HepG2 (cell line): Measurements from ENCODE around the gene RBM28. TPM values are rescaled to one million over a fixed set of nuclear protein-coding genes. Genes with fewer than 3 reads are reported as not detected.

Source experiments
- ELF4 ChIP-seq: sonication (generic); formaldehyde crosslinking; IDR thresholded peaks from 2 replicates; pipeline ENCODE4 v1.5.0; 2020; ENCODE audit warnings: missing genetic modification reagents, mild to moderate bottlenecking, moderate library complexity, borderline replicate concordance
- GLI4 ChIP-seq: sonication (generic); formaldehyde crosslinking; IDR thresholded peaks from 2 replicates; pipeline ENCODE4 v1.5.1; 2020; ENCODE audit warnings: missing genetic modification reagents, mild to moderate bottlenecking, moderate library complexity, borderline replicate concordance
- HNRNPL ChIP-seq: fragments of 200-400 bp; formaldehyde crosslinking; IDR thresholded peaks from 2 replicates; pipeline ENCODE4 v1.6.1; 2017; ENCODE audit warnings: mild to moderate bottlenecking, low read depth, low read length
- IKZF4 ChIP-seq: sonication (generic); formaldehyde crosslinking; IDR thresholded peaks from 2 replicates; pipeline ENCODE4 v1.5.1; 2020; ENCODE audit warnings: borderline replicate concordance, mild to moderate bottlenecking, low read depth, missing genetic modification reagents; ENCODE audit errors: not compliant biosample characterization
- KLF13 ChIP-seq: sonication (generic); formaldehyde crosslinking; IDR thresholded peaks from 2 replicates; pipeline ENCODE4 v1.4.0; 2020; ENCODE audit warnings: mild to moderate bottlenecking, missing genetic modification reagents
- MTF2 ChIP-seq: sonication (generic); formaldehyde crosslinking; IDR thresholded peaks from 2 replicates; pipeline ENCODE4 v1.5.0; 2020; ENCODE audit warnings: missing genetic modification reagents, borderline replicate concordance
- NFRKB ChIP-seq: fragments of 450-650 bp; IDR thresholded peaks from 2 replicates; pipeline ENCODE4 v1.6.1; 2017
- POGZ ChIP-seq: sonication (generic); formaldehyde crosslinking; IDR thresholded peaks from 2 replicates; pipeline ENCODE4 v1.4.0; 2020; ENCODE audit warnings: mild to moderate bottlenecking, missing genetic modification reagents
- SMARCE1 ChIP-seq: fragments of 450-650 bp; IDR thresholded peaks from 2 replicates; pipeline ENCODE4 v1.6.1; 2017; ENCODE audit warnings: borderline replicate concordance
- TARDBP ChIP-seq: sonication (generic); formaldehyde crosslinking; IDR thresholded peaks from 2 replicates; pipeline ENCODE4 v1.8.0; 2022; ENCODE audit warnings: mild to moderate bottlenecking, missing genetic modification reagents
- TGIF2 ChIP-seq: IDR thresholded peaks from 2 replicates; pipeline ENCODE4 v1.6.1; 2016; ENCODE audit warnings: control low read depth, missing compliant biosample characterization
- ZNF143 ChIP-seq: sonication (generic); formaldehyde crosslinking; IDR thresholded peaks from 2 replicates; pipeline ENCODE4 v1.4.0; 2020; ENCODE audit warnings: missing genetic modification reagents
- ZNF263 ChIP-seq: sonication (generic); formaldehyde crosslinking; IDR thresholded peaks from 2 replicates; pipeline ENCODE4 v1.4.0; 2020; ENCODE audit warnings: missing genetic modification reagents
- ZNF282 ChIP-seq: fragments of 450-650 bp; IDR thresholded peaks from 2 replicates; pipeline ENCODE4 v1.6.1; 2018; ENCODE audit not compliant: partially characterized antibody
- ZNF572 ChIP-seq: sonication (generic); formaldehyde crosslinking; IDR thresholded peaks from 2 replicates; pipeline ENCODE4 v1.5.1; 2020; ENCODE audit warnings: mild to moderate bottlenecking, missing genetic modification reagents
- ZNF703 ChIP-seq: sonication (generic); formaldehyde crosslinking; IDR thresholded peaks from 2 replicates; pipeline ENCODE4 v1.5.1; 2020; ENCODE audit warnings: missing genetic modification reagents, mild to moderate bottlenecking, moderate library complexity, borderline replicate concordance
- ZNF747 ChIP-seq: sonication (generic); formaldehyde crosslinking; IDR thresholded peaks from 2 replicates; pipeline ENCODE4 v1.8.1; 2023; ENCODE audit warnings: missing genetic modification reagents, mild to moderate bottlenecking, borderline replicate concordance
- polyA plus RNA-seq, 8 experiments: library from polyadenylated mRNA; depleted of rRNA in 3 of 8; stranded (reverse) in 7 of 8; unstranded in 1 of 8; fragments of >200 nt; fragmentation: Illumina TruSeq in 4 of 8; extraction: Trizol in 4 of 8; gene quantifications; 2 replicates each; pipeline versions ENCODE4 v1.2.1 to v1.2.3, GENCODE V29; 2011 to 2016; ENCODE audit warnings: low read depth in 4 of 8, missing spikeins in 1 of 8, mixed read lengths in 1 of 8; ENCODE audit not compliant: insufficient read depth in 1 of 8
- total RNA-seq, 5 experiments: library from RNA; depleted of rRNA; stranded (reverse); fragments of >200 nt; fragmentation: Illumina TruSeq; extraction: Trizol; gene quantifications; 2 replicates each; pipeline ENCODE4 v1.2.3, GENCODE V29; 2016; ENCODE audit warnings: low read depth in 1 of 5
- TF ChIP-seq, protein P1 (sequence below): sonication (generic); formaldehyde crosslinking; IDR thresholded peaks from 2 replicates; pipeline ENCODE4 v1.5.1; 2020; ENCODE audit warnings: mild to moderate bottlenecking, missing genetic modification reagents, moderate library complexity
- TF ChIP-seq, protein P2 (sequence below): sonication (generic); IDR thresholded peaks from 2 replicates; pipeline ENCODE4 v1.6.1; 2016; ENCODE audit warnings: low read depth, borderline replicate concordance
- TF ChIP-seq, protein P3 (sequence below): sonication (generic); formaldehyde crosslinking; IDR thresholded peaks from 2 replicates; pipeline ENCODE4 v1.4.0; 2020; ENCODE audit warnings: missing genetic modification reagents
- TF ChIP-seq, protein P4 (sequence below): sonication (generic); formaldehyde crosslinking; IDR thresholded peaks from 2 replicates; pipeline ENCODE4 v1.5.0; 2020; ENCODE audit warnings: missing genetic modification reagents

Gene RBM28
- total and polyA plus RNA-seq, 2 of the 13 experiments (the other 11 are each of a cell fraction or from before 2014, with no cell fraction given), result 20.5 to 49.0 TPM

DNA sequence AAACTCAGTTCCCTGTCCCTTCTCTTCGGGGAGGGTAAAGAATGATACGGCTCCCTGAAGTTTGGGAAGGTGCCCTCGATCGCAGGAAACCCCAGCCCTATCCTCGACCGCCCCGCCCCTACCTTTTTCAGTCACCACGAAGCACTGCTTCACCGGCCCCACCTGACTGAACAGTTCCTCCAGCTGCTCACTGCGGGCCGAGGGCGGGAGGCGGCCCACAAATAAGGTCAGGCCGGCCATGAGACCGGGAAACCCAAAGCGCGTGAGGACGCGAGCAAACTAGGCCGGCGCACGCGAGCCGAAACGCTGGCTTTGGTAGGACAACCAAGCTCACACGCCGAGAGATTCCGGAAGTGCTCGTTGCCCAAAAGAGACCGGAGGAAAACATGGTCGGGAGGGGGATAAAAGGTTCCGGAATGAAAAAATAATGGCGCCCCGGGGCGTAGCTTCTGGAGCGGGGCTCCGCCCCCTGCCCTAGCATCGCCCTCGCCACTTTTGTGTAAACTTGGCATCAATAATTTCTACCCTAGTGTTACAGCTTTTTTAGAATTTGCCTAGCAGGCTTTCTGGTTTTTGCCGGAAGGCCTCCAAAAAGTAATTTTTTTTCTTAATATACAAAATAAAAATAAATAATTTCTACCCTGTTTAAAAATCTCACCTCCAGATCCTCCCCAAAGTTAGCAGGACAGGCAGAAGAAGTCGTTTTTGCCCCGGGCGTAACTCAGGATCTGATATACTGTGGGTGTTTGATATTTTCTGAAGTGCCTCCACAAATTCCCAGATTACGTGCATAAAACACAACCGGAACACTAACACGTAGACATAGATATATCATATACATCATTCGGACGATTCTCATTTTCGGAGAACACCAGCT is at the start of gene RBM28 (continued):
- TF ChIP-seq MTF2 (CRISPR knock-in tag), result peak; percentile 86
- TF ChIP-seq ZNF703 (CRISPR knock-in tag), result peak; percentile 90; the same call in 1 of the 2 replicates
- TF ChIP-seq, protein P1, sequence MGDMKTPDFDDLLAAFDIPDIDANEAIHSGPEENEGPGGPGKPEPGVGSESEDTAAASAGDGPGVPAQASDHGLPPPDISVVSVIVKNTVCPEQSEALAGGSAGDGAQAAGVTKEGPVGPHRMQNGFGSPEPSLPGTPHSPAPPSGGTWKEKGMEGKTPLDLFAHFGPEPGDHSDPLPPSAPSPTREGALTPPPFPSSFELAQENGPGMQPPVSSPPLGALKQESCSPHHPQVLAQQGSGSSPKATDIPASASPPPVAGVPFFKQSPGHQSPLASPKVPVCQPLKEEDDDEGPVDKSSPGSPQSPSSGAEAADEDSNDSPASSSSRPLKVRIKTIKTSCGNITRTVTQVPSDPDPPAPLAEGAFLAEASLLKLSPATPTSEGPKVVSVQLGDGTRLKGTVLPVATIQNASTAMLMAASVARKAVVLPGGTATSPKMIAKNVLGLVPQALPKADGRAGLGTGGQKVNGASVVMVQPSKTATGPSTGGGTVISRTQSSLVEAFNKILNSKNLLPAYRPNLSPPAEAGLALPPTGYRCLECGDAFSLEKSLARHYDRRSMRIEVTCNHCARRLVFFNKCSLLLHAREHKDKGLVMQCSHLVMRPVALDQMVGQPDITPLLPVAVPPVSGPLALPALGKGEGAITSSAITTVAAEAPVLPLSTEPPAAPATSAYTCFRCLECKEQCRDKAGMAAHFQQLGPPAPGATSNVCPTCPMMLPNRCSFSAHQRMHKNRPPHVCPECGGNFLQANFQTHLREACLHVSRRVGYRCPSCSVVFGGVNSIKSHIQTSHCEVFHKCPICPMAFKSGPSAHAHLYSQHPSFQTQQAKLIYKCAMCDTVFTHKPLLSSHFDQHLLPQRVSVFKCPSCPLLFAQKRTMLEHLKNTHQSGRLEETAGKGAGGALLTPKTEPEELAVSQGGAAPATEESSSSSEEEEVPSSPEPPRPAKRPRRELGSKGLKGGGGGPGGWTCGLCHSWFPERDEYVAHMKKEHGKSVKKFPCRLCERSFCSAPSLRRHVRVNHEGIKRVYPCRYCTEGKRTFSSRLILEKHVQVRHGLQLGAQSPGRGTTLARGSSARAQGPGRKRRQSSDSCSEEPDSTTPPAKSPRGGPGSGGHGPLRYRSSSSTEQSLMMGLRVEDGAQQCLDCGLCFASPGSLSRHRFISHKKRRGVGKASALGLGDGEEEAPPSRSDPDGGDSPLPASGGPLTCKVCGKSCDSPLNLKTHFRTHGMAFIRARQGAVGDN (CRISPR knock-in tag), result peak; percentile 99
- peak; percentile 55; the same call in 1 of the 2 replicates for TF ChIP-seq ZNF143 (CRISPR knock-in tag)
- no peak for TF ChIP-seq SMARCE1
- 0 out of 2 replicates have a peak, but pooled peaks have one; percentile 71 for TF ChIP-seq ZNF572
- TF ChIP-seq TGIF2, result peak; percentile 86
- TF ChIP-seq, protein P2, sequence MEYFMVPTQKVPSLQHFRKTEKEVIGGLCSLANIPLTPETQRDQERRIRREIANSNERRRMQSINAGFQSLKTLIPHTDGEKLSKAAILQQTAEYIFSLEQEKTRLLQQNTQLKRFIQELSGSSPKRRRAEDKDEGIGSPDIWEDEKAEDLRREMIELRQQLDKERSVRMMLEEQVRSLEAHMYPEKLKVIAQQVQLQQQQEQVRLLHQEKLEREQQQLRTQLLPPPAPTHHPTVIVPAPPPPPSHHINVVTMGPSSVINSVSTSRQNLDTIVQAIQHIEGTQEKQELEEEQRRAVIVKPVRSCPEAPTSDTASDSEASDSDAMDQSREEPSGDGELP, result peak; percentile 69
- peak; percentile 95 for TF ChIP-seq TARDBP
- peak; percentile 99 for TF ChIP-seq IKZF4 (CRISPR knock-in tag)
- no peak for TF ChIP-seq NFRKB
- peak; percentile 97 for TF ChIP-seq GLI4 (CRISPR knock-in tag)
- peak; percentile 99; the same call in 1 of the 2 replicates for TF ChIP-seq ZNF747 (CRISPR knock-in tag)
- TF ChIP-seq, protein P3, sequence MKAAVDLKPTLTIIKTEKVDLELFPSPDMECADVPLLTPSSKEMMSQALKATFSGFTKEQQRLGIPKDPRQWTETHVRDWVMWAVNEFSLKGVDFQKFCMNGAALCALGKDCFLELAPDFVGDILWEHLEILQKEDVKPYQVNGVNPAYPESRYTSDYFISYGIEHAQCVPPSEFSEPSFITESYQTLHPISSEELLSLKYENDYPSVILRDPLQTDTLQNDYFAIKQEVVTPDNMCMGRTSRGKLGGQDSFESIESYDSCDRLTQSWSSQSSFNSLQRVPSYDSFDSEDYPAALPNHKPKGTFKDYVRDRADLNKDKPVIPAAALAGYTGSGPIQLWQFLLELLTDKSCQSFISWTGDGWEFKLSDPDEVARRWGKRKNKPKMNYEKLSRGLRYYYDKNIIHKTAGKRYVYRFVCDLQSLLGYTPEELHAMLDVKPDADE, result peak; percentile 97; the same call in 1 of the 2 replicates
- TF ChIP-seq, protein P4, sequence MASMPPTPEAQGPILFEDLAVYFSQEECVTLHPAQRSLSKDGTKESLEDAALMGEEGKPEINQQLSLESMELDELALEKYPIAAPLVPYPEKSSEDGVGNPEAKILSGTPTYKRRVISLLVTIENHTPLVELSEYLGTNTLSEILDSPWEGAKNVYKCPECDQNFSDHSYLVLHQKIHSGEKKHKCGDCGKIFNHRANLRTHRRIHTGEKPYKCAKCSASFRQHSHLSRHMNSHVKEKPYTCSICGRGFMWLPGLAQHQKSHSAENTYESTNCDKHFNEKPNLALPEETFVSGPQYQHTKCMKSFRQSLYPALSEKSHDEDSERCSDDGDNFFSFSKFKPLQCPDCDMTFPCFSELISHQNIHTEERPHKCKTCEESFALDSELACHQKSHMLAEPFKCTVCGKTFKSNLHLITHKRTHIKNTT (CRISPR knock-in tag), result no peak
- TF ChIP-seq HNRNPL, result 0 out of 2 replicates have a peak, but pooled peaks have one; percentile 31
- peak; percentile 97 for TF ChIP-seq KLF13
- peak; percentile 76 for TF ChIP-seq ZNF263 (CRISPR knock-in tag)
- no peak for TF ChIP-seq ZNF282
- TF ChIP-seq ELF4 (CRISPR knock-in tag), result peak; percentile 89; the same call in 1 of the 2 replicates
- peak; percentile 83 for TF ChIP-seq POGZ
